HepG2 (cell line): ENCODE data around the gene TM9SF2.

Source experiments
- ATAD3A ChIP-seq: sonication (generic); formaldehyde crosslinking; IDR thresholded peaks from 2 replicates; pipeline ENCODE4 v1.4.0; 2020; ENCODE audit warnings: missing genetic modification reagents
- CTCF ChIP-seq: sonication (generic); formaldehyde crosslinking; IDR thresholded peaks from 2 replicates; pipeline ENCODE4 v1.5.0; 2020; ENCODE audit warnings: mild to moderate bottlenecking, missing genetic modification reagents, moderate library complexity
- EZH2 ChIP-seq: conservative IDR thresholded peaks from 2 replicates; pipeline ENCODE4 v1.6.1; 2012; ENCODE audit warnings: mild to moderate bottlenecking, low read depth, low read length, moderate library complexity
- KDM5B ChIP-seq: sonication (generic); formaldehyde crosslinking; IDR thresholded peaks from 2 replicates; pipeline ENCODE4 v1.4.0; 2020; ENCODE audit warnings: missing genetic modification reagents, mild to moderate bottlenecking, borderline replicate concordance
- TCF12 ChIP-seq, 2 experiments: fragments of 450-650 bp in 1 of 2; sonication (generic) in 1 of 2; formaldehyde crosslinking in 1 of 2; IDR thresholded peaks; 2 replicates each; pipeline versions ENCODE4 v1.6.1 to v1.8.0; 2017 to 2022; ENCODE audit warnings: antibody characterized with exemption in 1 of 2, mild to moderate bottlenecking in 1 of 2, missing genetic modification reagents in 1 of 2, moderate library complexity in 1 of 2
- ZZZ3 ChIP-seq: sonication (generic); formaldehyde crosslinking; IDR thresholded peaks from 2 replicates; pipeline ENCODE4 v1.4.0; 2020; ENCODE audit warnings: missing genetic modification reagents, mild to moderate bottlenecking, borderline replicate concordance

DNA sequence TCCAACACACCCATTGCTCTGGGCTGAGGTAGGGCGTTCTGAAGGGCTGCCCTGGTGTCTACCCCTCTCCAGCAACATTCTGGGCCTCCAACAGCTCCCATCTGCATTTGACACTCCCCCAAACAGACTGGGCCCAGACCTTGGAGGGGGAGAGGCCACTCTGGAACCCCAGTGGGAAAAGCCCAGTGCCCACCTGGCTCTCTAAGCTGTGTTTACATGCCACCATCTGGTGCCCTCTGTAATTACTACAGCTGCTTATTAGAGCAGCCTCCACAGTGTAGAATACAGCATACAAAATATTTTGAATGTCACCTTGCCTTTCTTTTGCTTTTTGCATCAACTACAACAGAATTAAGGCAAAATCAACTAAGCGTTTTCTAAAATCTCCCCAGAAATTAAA is 35.8 kb upstream of the TM9SF2 start:
- TF ChIP-seq TCF12 (IDR thresholded peaks at IDR 0.05): no peak
- TF ChIP-seq TCF12 (CRISPR knock-in tag; IDR thresholded peaks at IDR 0.05): no peak
- no peak for TF ChIP-seq ZZZ3 (CRISPR knock-in tag)
- no peak for TF ChIP-seq EZH2
- TF ChIP-seq KDM5B (CRISPR knock-in tag): no peak
- no peak for TF ChIP-seq CTCF (CRISPR knock-in tag)
- TF ChIP-seq ATAD3A: no peak
